Cardiac fibroblast (primary cell): ENCODE data around the gene METTL26.
A peak's percentile ranks its signal among the peaks of the same experiment; 100 is the strongest.

ENCODE experiments used
- DNase-seq, 2 donors: peaks; one replicate each; pipeline versions ENCODE4 v3.0.0 to v3.0.0-alpha.2; 2010; ENCODE audit warnings: low read depth in 2 of 2
- H3K4me3 ChIP-seq, 2 donors: replicated peaks in 1 of 2; 1 replicate in 1 of 2; 2 replicates in 1 of 2; pipeline ENCODE4 v1.5.1; 2011; ENCODE audit warnings: low read depth in 2 of 2, low read length in 2 of 2, mild to moderate bottlenecking in 2 of 2, moderate library complexity in 1 of 2
- CTCF ChIP-seq: IDR thresholded peaks from one replicate; pipeline ENCODE4 v1.5.1; 2011; ENCODE audit warnings: low read depth, mild to moderate bottlenecking, low read length, inconsistent platforms

Gene METTL26

GRCh38 chr16:657487-657886 lies 21.4 kb upstream of the METTL26 start:
- DNase-seq = no peak
- H3K4me3 ChIP-seq = no peak overlapping the region
- TF ChIP-seq CTCF = no peak

GRCh38 chr16:654034-654433 lies 17.9 kb upstream of the METTL26 start:
- no peak overlapping the region for H3K4me3 ChIP-seq
- DNase-seq = no peak
- no peak for TF ChIP-seq CTCF

- H3K4me3 ChIP-seq = no peak overlapping the region
- TF ChIP-seq CTCF = no peak
- DNase-seq = no peak
Observed at GRCh38 chr16:652454-653305, 16.6 kb upstream of the METTL26 start.

- no peak overlapping the region for H3K4me3 ChIP-seq
- TF ChIP-seq CTCF = no peak
- no peak for DNase-seq
Observed at GRCh38 chr16:651844-652243, 15.7 kb upstream of the METTL26 start.

GRCh38 chr16:649631-650030 lies 13.5 kb upstream of the METTL26 start:
- DNase-seq = no peak
- TF ChIP-seq CTCF = no peak
- peak overlapping the region; percentile 52 to 68 for H3K4me3 ChIP-seq

- TF ChIP-seq CTCF = no peak
- H3K4me3 ChIP-seq = peak within 1 kb of the TSS; percentile 52 to 68
- DNase-seq = peak; percentile 90 to 94
Observed at GRCh38 chr16:648781-649589, 12.9 kb upstream of the METTL26 start, which contains the start of gene WDR90. TSS of gene WDR90 (plus strand) at chr16:649365. CDS start at chr16:649417, 52 bp downstream.
